ENCODE results near the gene CEPT1. TPM values are rescaled to one million over a fixed set of nuclear protein-coding genes. Genes with fewer than 3 reads are reported as not detected.

Gene CEPT1
- total and polyA plus RNA-seq, 10 of the 15 experiments (the other 5 are each of a cell fraction or from before 2014, with no cell fraction given), result 29.4 to 77.9 (median 54.8) TPM

DNA sequence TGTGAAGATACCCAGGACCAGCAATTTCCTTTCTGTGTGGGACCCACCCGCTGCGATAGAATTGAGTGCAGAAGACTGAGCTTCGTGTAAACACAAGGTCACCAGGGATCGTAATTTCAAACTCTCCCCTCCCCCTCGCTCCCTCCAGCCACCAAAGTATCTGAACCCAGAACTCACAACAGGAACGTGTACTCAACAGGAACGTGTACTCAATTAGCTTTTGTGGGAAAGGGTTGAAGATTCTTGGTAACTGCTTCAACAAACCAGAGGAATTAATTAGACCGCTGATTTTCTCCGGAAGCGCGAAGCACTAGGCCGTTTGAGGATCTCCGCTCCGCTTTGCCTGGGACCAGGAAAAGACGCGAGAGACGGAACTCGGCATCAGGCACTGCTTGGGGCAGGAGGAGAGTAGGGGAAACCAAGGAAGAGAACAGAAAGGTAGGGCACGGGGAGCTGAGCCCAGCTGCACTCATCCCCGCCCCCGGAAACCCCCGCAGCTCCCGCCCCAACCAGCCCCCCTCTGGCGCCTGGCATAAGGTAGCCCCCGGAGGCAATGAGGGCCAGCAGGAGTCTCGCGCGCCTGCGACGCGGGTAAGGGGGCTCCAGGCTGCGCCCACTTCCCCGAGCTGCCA, 583 bp upstream of the CEPT1 start (continued):
- TF ChIP-seq GABPA (IDR thresholded peaks at IDR 0.05; ENCODE audit: low read depth), result peak; percentile 30; the same call in 1 of the 2 replicates
- TF ChIP-seq BCL11A (IDR thresholded peaks at IDR 0.05; ENCODE audit: low read depth, low read length), result no peak
- TF ChIP-seq NKRF (conservative IDR thresholded peaks at IDR 0.05), result no peak
- no peak for TF ChIP-seq FOXK2 (IDR thresholded peaks at IDR 0.05)
- TF ChIP-seq EED (IDR thresholded peaks at IDR 0.05; ENCODE audit: low read depth), result peak; percentile 59; the same call in 1 of the 2 replicates
- peak in 1 of 2 experiments; percentile 29; a peak in 1 of 3 replicates for TF ChIP-seq EGR1 (IDR thresholded peaks at IDR 0.05; ENCODE audit: borderline replicate concordance in 1 of 2, low read depth in 2 of 2, low read length in 2 of 2)
- TF ChIP-seq SREBF2 (IDR thresholded peaks at IDR 0.05; ENCODE audit: low read length), result no peak
- TF ChIP-seq NFYB (IDR thresholded peaks at IDR 0.05; ENCODE audit: insufficient read depth, low read depth, low read length), result no peak
- no peak for TF ChIP-seq DPF2 (IDR thresholded peaks at IDR 0.05)
- TF ChIP-seq GATAD2B (conservative IDR thresholded peaks at IDR 0.05; ENCODE audit: low read depth), result no peak
- peak; percentile 67 to 80 for TF ChIP-seq IKZF2 (IDR thresholded peaks at IDR 0.05)
- TF ChIP-seq NFYA (IDR thresholded peaks at IDR 0.05; ENCODE audit: borderline replicate concordance, low read depth, low read length), result no peak
- peak; percentile 66; the same call in 1 of the 2 replicates for TF ChIP-seq NBN (IDR thresholded peaks at IDR 0.05)
- TF ChIP-seq BCL3 (IDR thresholded peaks at IDR 0.05; ENCODE audit: borderline replicate concordance, insufficient read depth, low read depth, low read length, poor library complexity, severe bottlenecking), result no peak
- 0 out of 2 replicates have a peak, but pooled peaks have one; percentile 10 for TF ChIP-seq CREB1 (IDR thresholded peaks at IDR 0.05; ENCODE audit: low read depth)
- TF ChIP-seq ZBED1 (IDR thresholded peaks at IDR 0.05; ENCODE audit: borderline replicate concordance), result no peak
- TF ChIP-seq NFIC (IDR thresholded peaks at IDR 0.05; ENCODE audit: low read depth, low read length), result 0 out of 2 replicates have a peak, but pooled peaks have one; percentile 38
- no peak for TF ChIP-seq TARDBP (IDR thresholded peaks at IDR 0.05; ENCODE audit: borderline replicate concordance)
- TF ChIP-seq SIX5 (IDR thresholded peaks at IDR 0.05; ENCODE audit: low read depth, low read length, severe bottlenecking), result no peak
- no peak for TF ChIP-seq ZNF384 (IDR thresholded peaks at IDR 0.05; ENCODE audit: borderline replicate concordance, low read depth, low read length)
- no peak; the same call in 1 of the 2 replicates for TF ChIP-seq TAF1 (IDR thresholded peaks at IDR 0.05; ENCODE audit: borderline replicate concordance, low read depth, low read length)
- TF ChIP-seq, protein P1, sequence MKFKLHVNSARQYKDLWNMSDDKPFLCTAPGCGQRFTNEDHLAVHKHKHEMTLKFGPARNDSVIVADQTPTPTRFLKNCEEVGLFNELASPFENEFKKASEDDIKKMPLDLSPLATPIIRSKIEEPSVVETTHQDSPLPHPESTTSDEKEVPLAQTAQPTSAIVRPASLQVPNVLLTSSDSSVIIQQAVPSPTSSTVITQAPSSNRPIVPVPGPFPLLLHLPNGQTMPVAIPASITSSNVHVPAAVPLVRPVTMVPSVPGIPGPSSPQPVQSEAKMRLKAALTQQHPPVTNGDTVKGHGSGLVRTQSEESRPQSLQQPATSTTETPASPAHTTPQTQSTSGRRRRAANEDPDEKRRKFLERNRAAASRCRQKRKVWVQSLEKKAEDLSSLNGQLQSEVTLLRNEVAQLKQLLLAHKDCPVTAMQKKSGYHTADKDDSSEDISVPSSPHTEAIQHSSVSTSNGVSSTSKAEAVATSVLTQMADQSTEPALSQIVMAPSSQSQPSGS (IDR thresholded peaks at IDR 0.05; ENCODE audit: low read length), result 0 out of 2 replicates have a peak, but pooled peaks have one; percentile 11
- no peak for TF ChIP-seq POLR2AphosphoS5 (IDR thresholded peaks at IDR 0.05; ENCODE audit: low read length)
- no peak for TF ChIP-seq ZSCAN29 (IDR thresholded peaks at IDR 0.05)
- TF ChIP-seq IKZF1 (conservative IDR thresholded peaks at IDR 0.05), result peak; percentile 61; the same call in 1 of the 2 replicates

All from GM12878 (cell line).